Activated CD4-positive, CD25-positive, alpha-beta regulatory T cell treated with anti-CD3 and anti-CD28 coated beads, Interleukin-2, amount 50 U/mL, for 24 hours (primary cell): ENCODE results near the gene AP5S1.
"Not testable (repeated sequence)": the region's sequence is repeated elsewhere in the genome, so short reads cannot be mapped to it uniquely, and the experiment has no call there.

Experiments
- ATAC-seq, 2 donors: fragments of 150-1000 bp; cut with Tn5 transposase; one replicate each; pipeline ENCODE4 v1.10.0; 2021; ENCODE audit warnings: mild to moderate bottlenecking in 1 of 2, moderate library complexity in 1 of 2

Gene AP5S1

DNA sequence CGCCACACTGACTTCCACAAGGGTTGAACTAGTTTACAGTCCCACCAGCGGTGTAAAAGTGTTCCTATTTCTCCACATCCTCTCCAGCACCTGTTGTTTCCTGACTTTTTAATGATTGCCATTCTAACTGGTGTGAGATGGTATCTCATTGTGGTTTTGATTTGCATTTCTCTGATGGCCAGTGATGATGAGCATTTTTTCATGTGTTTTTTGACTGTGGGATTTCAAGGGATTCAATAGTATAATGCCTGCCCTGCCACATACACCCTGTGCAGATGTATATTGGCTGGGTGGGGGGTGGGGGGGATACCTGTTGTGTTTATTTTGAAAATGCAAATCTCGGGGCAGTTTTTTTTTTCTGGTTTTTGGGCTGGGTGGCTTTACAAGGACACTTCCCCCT is 26.2 kb upstream of the AP5S1 start:
- not testable (repeated sequence) for ATAC-seq

DNA sequence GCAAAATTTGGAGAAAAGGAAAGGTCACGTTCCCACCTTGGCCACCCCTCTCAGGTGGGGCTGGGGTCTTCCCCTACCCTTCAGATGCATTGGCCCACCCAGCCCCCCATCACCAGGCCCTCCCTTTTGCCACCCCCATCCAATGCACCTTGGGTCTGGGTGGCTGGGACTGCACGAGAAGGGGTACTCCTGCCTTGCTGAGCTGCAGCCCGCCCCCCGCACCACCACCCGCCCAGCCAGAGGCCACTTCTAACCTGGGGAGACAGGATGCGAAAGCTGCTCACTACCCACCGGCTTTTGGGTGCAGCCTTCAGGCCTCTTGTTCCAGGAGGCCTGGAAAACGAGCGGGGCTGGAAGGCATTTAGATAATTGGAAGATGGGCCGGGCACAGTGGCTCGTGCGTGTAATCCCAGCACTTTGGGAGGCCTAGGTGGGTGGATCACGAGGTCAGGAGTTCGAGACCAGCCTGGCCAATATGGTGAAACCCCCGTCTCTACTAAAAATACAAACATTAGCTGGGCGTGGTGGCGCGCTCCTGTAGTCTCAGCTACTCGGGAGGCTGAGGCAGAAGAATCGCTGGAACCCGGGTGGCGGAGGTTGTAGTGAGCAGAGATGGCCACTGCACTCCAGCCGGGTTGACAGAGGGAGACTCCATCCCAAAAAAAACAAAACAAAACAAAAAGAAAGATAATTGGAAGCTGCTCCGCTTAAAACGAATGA is 25.5 kb upstream of the AP5S1 start:
- ATAC-seq: no peak

DNA sequence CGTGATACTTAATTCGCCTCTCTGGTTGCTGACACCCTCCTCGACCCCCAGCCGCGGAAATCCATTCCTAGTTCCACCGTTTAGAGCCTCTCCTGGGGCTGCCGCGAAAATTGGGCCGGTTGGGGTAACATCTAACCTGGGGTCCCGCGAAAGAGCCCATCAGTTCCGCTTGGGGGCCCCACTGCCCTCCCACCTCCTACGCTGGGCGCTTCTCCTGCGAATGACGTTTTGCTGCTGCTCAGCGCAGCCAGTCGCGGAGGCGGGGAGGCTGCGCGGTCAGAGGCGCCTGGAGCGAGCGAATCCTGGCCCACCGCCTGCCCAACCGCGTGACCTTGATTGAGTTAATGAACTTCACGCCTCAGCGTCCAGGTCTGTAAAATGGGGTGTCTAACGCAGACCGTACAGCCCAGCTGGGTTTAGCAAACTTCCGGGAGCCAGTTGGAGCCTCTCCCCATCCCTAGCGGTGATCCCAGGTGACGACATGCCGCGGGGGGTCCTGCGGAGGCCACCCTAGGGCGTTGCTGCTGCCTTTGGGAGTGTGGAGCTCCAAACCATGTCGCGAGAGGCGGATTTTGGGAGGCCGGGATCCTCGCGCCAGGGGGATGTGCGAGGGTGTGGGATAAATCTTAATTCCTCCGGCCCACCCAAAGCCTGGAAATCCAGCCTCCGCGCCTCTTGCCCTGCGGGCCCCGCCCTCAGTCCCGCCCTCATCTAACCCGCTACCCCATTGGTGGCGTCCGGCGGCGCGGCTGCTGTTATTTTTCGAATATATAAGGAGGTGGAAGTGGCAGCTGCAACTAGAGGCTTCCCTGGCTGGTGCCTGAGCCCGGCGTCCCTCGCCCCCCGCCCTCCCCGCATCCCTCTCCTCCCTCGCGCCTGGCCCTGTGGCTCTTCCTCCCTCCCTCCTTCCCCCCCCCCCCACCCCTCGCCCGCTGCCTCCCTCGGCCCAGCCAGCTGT is 24.6 kb upstream of the AP5S1 start, which contains the start of gene CDC25B:
CDC25B (plus strand) TSS at position 800 of the 958 bp plus-strand sequence. CDS start 222 bp downstream, outside the sequence.
- ATAC-seq: peak; percentile 83 to 84

DNA sequence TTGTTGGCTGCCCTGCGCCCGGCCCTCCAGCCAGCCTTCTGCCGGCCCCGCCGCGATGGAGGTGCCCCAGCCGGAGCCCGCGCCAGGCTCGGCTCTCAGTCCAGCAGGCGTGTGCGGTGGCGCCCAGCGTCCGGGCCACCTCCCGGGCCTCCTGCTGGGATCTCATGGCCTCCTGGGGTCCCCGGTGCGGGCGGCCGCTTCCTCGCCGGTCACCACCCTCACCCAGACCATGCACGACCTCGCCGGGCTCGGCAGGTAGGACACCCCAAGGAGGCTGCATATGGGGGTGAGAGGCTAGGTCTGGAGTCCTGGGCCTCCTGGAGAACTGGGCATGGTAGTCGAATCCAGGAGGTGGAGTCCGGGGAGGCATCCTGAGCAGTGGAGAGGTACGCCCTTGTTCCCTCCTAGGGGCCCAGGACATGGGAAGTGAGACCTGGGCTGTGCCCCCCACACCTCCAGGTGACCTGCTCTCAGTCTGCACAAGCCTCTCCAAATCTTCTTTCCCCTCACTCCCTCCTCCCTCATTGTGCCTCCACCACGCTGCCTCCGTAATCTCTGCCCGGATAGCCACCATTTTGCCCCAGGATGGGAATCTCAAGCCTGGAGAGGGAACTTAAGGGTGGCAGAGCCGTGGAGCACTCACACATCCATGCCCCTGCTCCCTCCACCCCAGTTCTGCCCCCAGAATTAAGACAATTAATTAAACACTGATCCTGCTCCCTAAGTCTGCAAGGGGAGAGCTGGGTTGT is 23.7 kb upstream of the AP5S1 start:
- ATAC-seq: no peak

DNA sequence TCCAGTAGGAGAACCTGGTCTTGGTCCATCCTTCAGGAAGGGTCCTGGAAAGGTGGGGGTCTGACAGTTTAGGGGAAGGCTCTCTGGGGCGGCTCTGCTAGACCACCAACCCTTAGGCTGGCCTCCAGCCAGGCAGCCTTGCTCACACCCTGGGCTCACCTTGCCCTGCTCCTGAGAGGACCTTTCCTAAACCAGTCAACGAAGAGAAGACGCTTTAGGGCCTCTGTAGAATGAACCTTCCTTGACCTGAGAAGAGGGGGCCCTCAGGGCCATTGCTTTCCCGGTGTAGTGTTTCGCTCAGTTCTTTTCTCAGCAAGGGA is 23.2 kb upstream of the AP5S1 start:
- no peak for ATAC-seq

DNA sequence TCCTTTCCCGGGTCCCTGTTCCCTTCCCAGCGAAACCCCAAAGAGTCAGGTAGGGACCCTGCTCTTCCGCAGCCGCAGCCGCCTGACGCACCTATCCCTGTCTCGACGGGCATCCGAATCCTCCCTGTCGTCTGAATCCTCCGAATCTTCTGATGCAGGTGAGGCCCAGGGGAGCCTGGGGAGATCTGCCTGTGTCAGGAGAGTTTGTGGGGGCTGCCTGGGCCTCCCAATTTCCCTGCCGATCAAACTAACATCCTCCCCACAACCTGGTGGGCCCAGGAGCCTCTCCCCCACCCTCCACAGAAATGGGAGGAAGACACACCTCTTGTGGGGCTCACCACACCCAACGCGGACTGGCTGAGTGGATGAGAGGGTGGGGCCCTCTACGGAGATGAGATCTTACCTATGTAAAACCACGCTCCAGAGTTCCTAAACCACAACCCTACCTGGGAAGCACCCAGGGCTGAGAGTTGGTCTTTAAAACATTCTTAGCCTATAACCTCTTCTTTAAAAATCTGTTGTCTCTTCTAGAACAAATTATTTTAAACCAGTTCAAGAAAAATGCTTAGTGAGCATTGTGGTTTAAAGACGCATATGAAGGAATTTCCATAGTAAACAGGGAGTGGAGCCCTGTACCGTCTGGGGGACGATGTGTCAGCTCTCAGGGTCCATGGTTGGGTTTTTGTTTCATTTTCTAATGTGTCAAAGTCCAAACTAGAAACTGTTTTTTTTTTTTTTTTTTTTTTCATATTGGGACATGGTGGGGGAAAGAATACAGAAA is 22.6 kb upstream of the AP5S1 start:
- ATAC-seq: peak; percentile 21 to 28

DNA sequence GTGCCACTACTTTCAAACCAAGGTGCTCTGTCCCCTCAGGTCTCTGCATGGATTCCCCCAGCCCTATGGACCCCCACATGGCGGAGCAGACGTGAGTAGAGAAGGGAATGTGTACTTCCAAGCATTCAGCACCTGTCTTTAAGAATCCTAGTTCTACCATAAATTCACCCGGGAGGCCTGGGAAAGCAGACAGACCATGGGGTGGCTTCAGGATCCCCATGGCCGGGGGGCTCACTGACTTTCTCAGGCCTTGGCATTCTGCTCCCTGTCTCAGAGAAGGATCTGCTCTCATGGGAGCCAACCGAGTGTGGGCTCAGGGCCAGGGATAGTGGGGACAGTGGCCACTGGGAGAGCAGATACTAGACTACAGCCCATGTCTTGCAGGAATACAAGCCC is 22.0 kb upstream of the AP5S1 start:
- no peak for ATAC-seq

DNA sequence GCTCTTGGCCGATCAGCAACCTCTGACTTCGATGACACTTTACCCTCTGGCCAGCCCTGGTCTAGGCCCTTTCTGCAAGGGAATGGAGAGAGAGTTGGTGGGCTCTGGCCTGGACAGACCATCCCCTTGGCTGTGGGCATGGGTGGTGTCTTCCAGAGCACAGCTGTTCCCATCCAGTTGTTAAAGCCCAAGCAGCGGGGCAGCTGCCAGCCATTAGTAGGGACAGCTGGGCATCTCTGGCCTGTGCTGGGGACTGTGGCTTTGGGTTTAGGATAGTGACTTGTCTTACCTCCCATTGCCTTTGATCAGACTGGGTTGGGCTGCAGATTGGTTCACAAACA is 21.5 kb upstream of the AP5S1 start:
- ATAC-seq: no peak

DNA sequence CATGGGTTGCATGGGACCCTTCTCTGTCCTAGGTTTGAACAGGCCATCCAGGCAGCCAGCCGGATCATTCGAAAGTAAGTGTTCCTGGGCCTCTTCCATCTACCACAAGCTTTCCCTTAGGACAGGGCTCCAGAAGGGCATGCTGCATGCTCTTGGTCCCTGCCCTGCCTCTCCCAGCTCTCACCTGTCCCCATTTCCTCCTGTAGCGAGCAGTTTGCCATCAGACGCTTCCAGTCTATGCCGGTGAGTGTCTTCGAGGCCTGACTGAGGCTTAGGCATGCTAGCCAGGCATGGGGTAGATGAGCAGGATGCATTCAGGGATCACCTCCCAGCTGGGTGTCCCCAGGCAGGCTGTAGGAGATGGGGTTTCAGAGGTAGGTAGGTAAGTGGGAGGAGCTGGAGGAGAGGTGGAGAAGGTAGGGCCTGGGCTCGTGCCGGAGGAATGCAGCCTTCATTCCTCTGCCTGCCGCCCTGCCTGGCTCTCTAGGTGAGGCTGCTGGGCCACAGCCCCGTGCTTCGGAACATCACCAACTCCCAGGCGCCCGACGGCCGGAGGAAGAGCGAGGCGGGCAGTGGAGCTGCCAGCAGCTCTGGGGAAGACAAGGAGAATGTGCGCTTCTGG is 20.0 kb upstream of the AP5S1 start:
- ATAC-seq: no peak

DNA sequence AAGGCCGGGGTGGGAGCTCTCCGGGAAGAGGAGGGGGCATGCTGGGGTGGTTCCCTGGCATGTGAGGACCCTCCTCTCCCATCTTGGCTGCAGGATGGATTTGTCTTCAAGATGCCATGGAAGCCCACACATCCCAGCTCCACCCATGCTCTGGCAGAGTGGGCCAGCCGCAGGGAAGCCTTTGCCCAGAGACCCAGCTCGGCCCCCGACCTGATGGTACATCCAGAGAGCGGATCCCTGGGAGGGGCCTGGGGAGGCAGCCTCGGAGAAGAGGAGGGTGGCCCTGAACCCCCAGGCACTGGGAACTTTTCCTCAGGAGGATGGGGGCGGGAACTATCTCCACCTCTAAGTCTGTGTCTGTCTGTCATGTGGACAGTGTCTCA is 19.5 kb upstream of the AP5S1 start:
- no peak for ATAC-seq

DNA sequence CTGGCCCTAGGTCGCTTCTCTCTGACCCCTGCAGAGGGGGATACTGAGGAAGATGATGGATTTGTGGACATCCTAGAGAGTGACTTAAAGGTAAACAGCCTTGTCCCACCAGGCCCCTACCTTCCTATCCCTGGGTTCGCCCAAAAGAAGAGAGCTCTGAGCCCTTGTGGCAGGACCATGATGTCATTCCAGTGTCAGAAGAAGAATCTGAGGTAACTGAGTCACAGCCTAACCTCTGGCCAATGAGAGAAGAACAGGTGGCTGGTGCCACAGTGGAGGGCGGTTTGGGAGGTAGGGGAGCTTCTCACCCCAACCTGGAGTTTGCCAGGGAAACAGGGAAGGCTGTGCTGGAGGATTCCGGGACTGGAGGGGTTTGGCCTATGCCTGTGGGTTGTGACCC is 19.0 kb upstream of the AP5S1 start:
- ATAC-seq: peak; percentile 39 to 55

DNA sequence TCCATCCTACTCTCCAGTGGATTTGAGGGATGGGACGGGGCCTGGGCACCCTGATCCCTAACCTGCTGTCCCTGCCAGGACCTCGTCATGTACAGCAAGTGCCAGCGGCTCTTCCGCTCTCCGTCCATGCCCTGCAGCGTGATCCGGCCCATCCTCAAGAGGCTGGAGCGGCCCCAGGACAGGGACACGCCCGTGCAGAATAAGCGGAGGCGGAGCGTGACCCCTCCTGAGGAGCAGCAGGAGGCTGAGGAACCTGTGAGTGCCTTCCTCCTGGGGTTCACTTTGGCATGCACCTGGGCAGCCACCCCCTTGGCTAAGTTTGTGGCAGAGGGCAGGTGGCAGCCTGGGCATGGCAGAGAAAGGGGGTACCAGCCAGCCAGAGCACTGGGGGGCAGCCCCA is 18.5 kb upstream of the AP5S1 start:
- no peak for ATAC-seq

DNA sequence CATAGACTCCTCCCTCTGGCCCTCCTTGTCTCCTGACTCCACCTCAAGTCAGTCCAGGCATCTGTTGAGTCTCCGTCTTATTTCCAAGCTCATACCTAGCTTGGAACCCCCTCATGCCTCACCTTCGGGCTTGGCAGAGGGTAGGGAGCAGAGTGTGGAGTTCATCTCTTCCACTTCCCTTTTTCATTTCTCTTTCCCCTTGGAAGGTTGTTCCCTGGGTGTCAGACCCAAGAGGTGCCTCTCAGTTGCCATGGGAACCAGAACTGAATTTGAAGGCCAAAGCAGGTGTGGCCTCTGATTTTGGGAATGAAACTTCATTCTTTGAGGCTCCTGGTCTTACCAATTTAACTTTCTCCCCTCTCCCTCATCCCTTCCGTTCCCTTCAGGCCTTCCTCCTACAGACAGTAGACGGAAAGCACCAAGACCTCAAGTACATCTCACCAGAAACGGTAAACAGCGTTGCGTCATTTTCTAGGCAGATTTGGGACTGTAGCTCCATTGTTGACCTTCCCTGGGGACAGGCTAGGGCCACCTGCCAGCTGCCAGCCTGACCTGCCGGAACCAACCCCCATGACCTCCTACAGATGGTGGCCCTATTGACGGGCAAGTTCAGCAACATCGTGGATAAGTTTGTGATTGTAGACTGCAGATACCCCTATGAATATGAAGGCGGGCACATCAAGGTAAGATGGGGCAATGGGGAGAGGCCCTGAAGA is 17.7 kb upstream of the AP5S1 start:
- ATAC-seq: no peak

DNA sequence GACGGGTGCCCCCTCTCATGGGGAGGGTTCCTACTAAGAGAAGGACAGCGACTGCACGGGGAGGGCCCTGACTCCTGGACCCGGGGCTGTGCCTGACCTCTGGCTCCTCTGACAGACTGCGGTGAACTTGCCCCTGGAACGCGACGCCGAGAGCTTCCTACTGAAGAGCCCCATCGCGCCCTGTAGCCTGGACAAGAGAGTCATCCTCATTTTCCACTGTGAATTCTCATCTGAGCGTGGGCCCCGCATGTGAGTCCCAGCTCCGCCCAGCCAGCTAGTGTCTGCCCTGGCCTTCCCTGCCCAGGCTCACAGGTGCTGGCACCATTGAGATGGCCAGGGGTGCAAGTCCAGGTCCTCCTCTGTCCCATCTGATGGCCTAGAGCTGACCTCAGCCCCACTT is 17.1 kb upstream of the AP5S1 start:
- ATAC-seq: no peak

DNA sequence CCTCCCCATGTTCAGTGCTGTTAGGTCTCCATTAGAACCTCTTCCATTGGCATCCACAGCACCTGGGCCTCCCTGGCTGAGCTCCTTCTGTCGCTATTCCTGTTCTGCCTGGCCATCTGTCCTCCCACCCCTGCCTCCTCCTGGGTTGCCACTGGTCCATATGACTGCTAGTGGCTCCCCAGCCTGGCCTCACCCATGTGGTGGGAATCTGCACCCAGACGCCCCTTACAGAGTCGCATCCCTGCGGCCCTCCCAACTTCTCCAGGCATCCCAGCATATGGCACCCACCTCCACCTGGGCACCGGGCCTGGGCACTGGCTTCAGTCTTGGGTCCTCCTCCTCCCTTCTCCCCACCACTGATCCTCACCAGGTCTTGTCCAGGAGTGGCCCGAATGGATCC is 16.5 kb upstream of the AP5S1 start:
- no peak for ATAC-seq

DNA sequence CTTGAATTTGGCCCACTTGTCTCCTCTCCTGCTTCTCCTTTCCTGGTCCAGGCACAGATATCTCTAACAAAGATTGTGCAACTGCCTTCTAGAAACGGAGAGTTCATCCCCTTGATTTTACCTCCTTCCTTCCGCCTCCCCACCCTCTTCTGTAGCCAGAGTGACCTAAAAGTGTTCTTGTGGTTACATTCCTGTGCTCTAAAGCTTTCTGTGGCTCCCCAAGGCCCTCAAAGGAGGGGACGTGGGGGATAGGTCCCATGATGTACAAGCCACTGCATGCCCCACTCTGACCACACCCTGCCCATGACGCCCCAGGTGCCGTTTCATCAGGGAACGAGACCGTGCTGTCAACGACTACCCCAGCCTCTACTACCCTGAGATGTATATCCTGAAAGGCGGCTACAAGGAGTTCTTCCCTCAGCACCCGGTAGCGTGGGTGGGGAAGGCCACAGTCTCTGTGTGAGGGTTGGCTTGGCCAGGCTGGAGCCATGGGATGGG is 16.0 kb upstream of the AP5S1 start:
- no peak for ATAC-seq

DNA sequence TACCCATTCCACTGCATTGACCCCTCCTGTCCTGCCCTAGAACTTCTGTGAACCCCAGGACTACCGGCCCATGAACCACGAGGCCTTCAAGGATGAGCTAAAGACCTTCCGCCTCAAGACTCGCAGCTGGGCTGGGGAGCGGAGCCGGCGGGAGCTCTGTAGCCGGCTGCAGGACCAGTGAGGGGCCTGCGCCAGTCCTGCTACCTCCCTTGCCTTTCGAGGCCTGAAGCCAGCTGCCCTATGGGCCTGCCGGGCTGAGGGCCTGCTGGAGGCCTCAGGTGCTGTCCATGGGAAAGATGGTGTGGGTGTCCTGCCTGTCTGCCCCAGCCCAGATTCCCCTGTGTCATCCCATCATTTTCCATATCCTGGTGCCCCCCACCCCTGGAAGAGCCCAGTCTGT is 15.6 kb upstream of the AP5S1 start:
- ATAC-seq: no peak

DNA sequence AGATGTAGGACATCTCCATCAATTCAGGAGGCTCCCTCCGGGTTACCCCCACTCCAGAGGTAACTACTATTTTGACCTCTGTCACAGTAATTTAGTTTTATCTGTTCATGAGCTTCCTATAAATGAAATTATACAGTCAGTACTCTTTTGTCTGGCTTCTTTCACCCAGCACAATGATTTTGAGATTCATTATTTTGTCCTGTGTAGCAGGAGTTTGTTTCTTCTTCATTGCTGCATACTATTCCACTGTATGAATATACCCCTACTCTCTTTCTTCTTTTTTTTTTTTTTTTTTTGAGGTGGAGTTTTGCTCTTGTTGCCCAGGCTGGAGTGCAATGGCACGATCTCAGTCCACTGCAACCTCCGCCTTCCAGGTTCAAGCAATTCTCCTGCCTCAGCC is 11.8 kb upstream of the AP5S1 start:
- ATAC-seq: no peak

DNA sequence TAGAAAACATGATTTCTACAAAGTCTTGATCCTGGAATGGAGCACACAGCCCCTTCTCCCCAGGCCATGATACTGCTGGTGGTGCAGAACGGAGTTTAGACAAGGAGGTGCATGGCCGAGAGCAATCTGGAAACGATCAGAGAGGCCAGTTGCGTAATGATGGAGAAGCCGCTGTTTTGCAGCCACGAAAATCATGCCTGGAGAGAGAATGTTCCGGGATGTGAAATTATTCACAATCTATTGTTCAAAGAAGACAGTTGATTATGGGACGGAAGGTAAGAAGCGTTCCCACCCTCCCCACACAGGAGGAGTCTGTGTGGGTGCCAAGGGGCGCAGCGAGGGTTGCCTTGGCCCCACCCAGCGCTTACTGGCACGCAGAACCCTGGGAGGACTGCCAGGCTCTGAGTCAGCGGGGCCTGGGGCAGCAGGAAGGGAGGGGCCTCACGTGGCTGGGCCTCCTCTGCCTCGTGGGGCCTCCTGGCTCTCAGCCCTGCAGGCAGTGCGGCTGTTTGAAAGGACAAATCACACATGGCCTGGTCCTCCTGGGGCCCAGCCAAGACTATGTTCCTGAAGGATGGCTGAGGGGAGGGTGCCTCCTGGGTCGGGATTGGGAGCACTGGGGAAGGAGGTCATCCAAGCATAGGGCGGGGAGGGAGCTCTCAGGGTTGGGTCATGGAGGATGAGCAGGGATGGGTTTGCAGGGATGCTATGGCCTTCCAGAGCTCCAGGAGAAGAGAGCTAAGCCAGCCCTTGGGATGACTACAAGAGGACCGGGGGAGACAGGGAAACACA is 8.7 kb upstream of the AP5S1 start:
- ATAC-seq: peak; percentile 95

DNA sequence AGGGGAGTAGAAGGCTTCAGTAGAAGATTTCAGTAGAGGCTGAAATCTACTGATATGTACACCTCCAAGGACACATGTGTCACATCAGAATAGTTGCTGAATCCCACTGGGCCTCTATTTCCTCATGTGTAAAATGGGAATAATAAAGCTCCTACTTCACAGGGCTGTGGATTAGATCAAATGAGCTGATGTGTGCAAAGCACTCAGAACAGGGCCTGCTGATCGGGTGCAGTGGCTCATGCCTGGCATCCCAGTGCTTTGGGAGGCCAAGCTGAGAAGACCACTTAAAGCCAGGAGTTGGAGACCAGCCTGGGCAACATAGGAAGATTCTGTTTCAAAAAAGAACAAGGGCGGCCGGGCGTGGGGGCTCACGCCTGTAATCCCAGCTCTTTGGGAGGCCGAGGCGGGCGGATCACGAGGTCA is 8.1 kb upstream of the AP5S1 start:
- ATAC-seq: no peak
